ENCODE results near the gene KRT17.
"Not testable (repeated sequence)": the region's sequence is repeated elsewhere in the genome, so short reads cannot be mapped to it uniquely, and the experiment has no call there.

The KRT17 gene

GRCh38 chr17:41610061-41610517 lies 14.3 kb downstream of the KRT17 start:
- H2AK5ac ChIP-seq (ENCODE audit: low read length, severe bottlenecking); H2AFZ ChIP-seq (ENCODE audit: low read depth, low read length); H3K4ac ChIP-seq (ENCODE audit: low read depth in 1 of 2, low read length in 2 of 2); H4K8ac ChIP-seq (ENCODE audit: low read length); H2BK15ac ChIP-seq (ENCODE audit: low read depth, poor library complexity, severe bottlenecking); H3K36me3 ChIP-seq (ENCODE audit: control insufficient read depth in 1 of 2, insufficient read depth in 2 of 2, low read depth in 1 of 2, low read length in 2 of 2); H2BK5ac ChIP-seq (ENCODE audit: low read depth, low read length, poor library complexity, severe bottlenecking); H3K9ac ChIP-seq (ENCODE audit: low read length); H3K79me1 ChIP-seq (replicated peaks; ENCODE audit: low read length, poor library complexity, severe bottlenecking); H3K4me3 ChIP-seq (ENCODE audit: insufficient read depth in 1 of 2, low read depth in 1 of 2, low read length in 2 of 2); H3K4me2 ChIP-seq (ENCODE audit: low read length, poor library complexity, severe bottlenecking); H3K14ac ChIP-seq (ENCODE audit: low read length in 2 of 2); DNase-seq; H3K27ac ChIP-seq (ENCODE audit: low read length, poor library complexity, severe bottlenecking); H2BK120ac ChIP-seq (ENCODE audit: low read depth, low read length); H3K4me1 ChIP-seq (ENCODE audit: control insufficient read depth, insufficient read depth, low read depth, low read length); H3K23ac ChIP-seq (ENCODE audit: low read length in 2 of 2); H2BK12ac ChIP-seq (ENCODE audit: low read length in 2 of 2); H3K18ac ChIP-seq (ENCODE audit: low read depth in 1 of 2, low read length in 2 of 2); H4K91ac ChIP-seq (ENCODE audit: low read length): not testable (repeated sequence)
- H3K27me3 ChIP-seq (ENCODE audit: control insufficient read depth in 1 of 2, insufficient read depth in 1 of 2, low read length in 2 of 2): peaks cover 28 to 30% of the 10 kb centered on the region in 2 experiments
- WGBS: 24% methylated on average over 10 of the region's 10 CpGs
- H3K9me3 ChIP-seq (ENCODE audit: control insufficient read depth, low read length): peaks cover 20% of the 10 kb centered on the region

GRCh38 chr17:41606930-41607329 lies 17.4 kb downstream of the KRT17 start:
- H3K9me3 ChIP-seq (ENCODE audit: control insufficient read depth, low read length): peaks cover 20% of the 10 kb centered on the region
- H3K14ac ChIP-seq (ENCODE audit: low read length in 2 of 2); H4K8ac ChIP-seq (ENCODE audit: low read length); H3K4me2 ChIP-seq (ENCODE audit: low read length, poor library complexity, severe bottlenecking); H3K4me1 ChIP-seq (ENCODE audit: control insufficient read depth, insufficient read depth, low read depth, low read length); H3K4me3 ChIP-seq (ENCODE audit: insufficient read depth in 1 of 2, low read depth in 1 of 2, low read length in 2 of 2); H2BK5ac ChIP-seq (ENCODE audit: low read depth, low read length, poor library complexity, severe bottlenecking); DNase-seq; H2AK5ac ChIP-seq (ENCODE audit: low read length, severe bottlenecking); H4K91ac ChIP-seq (ENCODE audit: low read length); H2BK12ac ChIP-seq (ENCODE audit: low read length in 2 of 2); H2BK120ac ChIP-seq (ENCODE audit: low read depth, low read length); H3K27ac ChIP-seq (ENCODE audit: low read length, poor library complexity, severe bottlenecking); H3K4ac ChIP-seq (ENCODE audit: low read depth in 1 of 2, low read length in 2 of 2); H3K79me1 ChIP-seq (replicated peaks; ENCODE audit: low read length, poor library complexity, severe bottlenecking); H2BK15ac ChIP-seq (ENCODE audit: low read depth, poor library complexity, severe bottlenecking); H2AFZ ChIP-seq (ENCODE audit: low read depth, low read length); H3K23ac ChIP-seq (ENCODE audit: low read length in 2 of 2); H3K36me3 ChIP-seq (ENCODE audit: control insufficient read depth in 1 of 2, insufficient read depth in 2 of 2, low read depth in 1 of 2, low read length in 2 of 2); H3K18ac ChIP-seq (ENCODE audit: low read depth in 1 of 2, low read length in 2 of 2); H3K9ac ChIP-seq (ENCODE audit: low read length): not testable (repeated sequence)
- 67% methylated on average over 3 of the region's 4 CpGs for WGBS
- peaks cover 37% of the 10 kb centered on the region in 2 experiments for H3K27me3 ChIP-seq (ENCODE audit: control insufficient read depth in 1 of 2, insufficient read depth in 1 of 2, low read length in 2 of 2)

- Histone ChIP-seq H3K23ac (ENCODE audit: low read length in 2 of 2) (no peak overlapping the region), H3K27ac (ENCODE audit: low read length, poor library complexity, severe bottlenecking) (no peak overlapping the region), H2BK5ac (ENCODE audit: low read depth, low read length, poor library complexity, severe bottlenecking) (no peak overlapping the region), H2AFZ (ENCODE audit: low read depth, low read length) (no peak overlapping the region), H3K14ac (ENCODE audit: low read length in 2 of 2) (no peak overlapping the region), H2BK120ac (ENCODE audit: low read depth, low read length) (no peak overlapping the region), H4K8ac (ENCODE audit: low read length) (no peak overlapping the region), H2BK15ac (ENCODE audit: low read depth, poor library complexity, severe bottlenecking) (no peak overlapping the region), H3K4ac (ENCODE audit: low read depth in 1 of 2, low read length in 2 of 2) (no peak overlapping the region), H2BK12ac (ENCODE audit: low read length in 2 of 2) (no peak overlapping the region), H3K36me3 (ENCODE audit: control insufficient read depth in 1 of 2, insufficient read depth in 2 of 2, low read depth in 1 of 2, low read length in 2 of 2) (no peaks in the 10 kb centered on the region), H3K4me3 (ENCODE audit: insufficient read depth in 1 of 2, low read depth in 1 of 2, low read length in 2 of 2) (no peak overlapping the region), H3K79me1 (replicated peaks; ENCODE audit: low read length, poor library complexity, severe bottlenecking) (no peaks in the 10 kb centered on the region), H3K18ac (ENCODE audit: low read depth in 1 of 2, low read length in 2 of 2) (no peak overlapping the region), H3K4me2 (ENCODE audit: low read length, poor library complexity, severe bottlenecking) (no peak overlapping the region), H2AK5ac (ENCODE audit: low read length, severe bottlenecking) (no peak overlapping the region), H3K9ac (ENCODE audit: low read length) (no peak overlapping the region), H3K4me1 (ENCODE audit: control insufficient read depth, insufficient read depth, low read depth, low read length) (no peaks in the 10 kb centered on the region), H3K27me3 (ENCODE audit: control insufficient read depth in 1 of 2, insufficient read depth in 1 of 2, low read length in 2 of 2) (peaks cover 13 to 25% of the 10 kb centered on the region in 2 experiments), H3K9me3 (ENCODE audit: control insufficient read depth, low read length) (peaks cover 17% of the 10 kb centered on the region), H4K91ac (ENCODE audit: low read length) (no peak overlapping the region)
- 87% methylated on average over 2 of the region's 2 CpGs for WGBS
- no peak for DNase-seq
These were observed 21.9 kb downstream of the KRT17 start for GRCh38 chr17:41602524-41602923.

GRCh38 chr17:41600318-41600717 lies 24.1 kb downstream of the KRT17 start:
- DNase-seq: no peak
- Histone ChIP-seq H2BK5ac (ENCODE audit: low read depth, low read length, poor library complexity, severe bottlenecking) (no peak overlapping the region), H3K27ac (ENCODE audit: low read length, poor library complexity, severe bottlenecking) (no peak overlapping the region), H2BK120ac (ENCODE audit: low read depth, low read length) (no peak overlapping the region), H2AK5ac (ENCODE audit: low read length, severe bottlenecking) (no peak overlapping the region), H3K79me1 (replicated peaks; ENCODE audit: low read length, poor library complexity, severe bottlenecking) (no peaks in the 10 kb centered on the region), H3K9me3 (ENCODE audit: control insufficient read depth, low read length) (no peaks in the 10 kb centered on the region), H3K4me3 (ENCODE audit: insufficient read depth in 1 of 2, low read depth in 1 of 2, low read length in 2 of 2) (no peak overlapping the region), H2AFZ (ENCODE audit: low read depth, low read length) (no peak overlapping the region), H4K8ac (ENCODE audit: low read length) (no peak overlapping the region), H3K4me2 (ENCODE audit: low read length, poor library complexity, severe bottlenecking) (no peak overlapping the region), H3K4me1 (ENCODE audit: control insufficient read depth, insufficient read depth, low read depth, low read length) (no peaks in the 10 kb centered on the region), H3K18ac (ENCODE audit: low read depth in 1 of 2, low read length in 2 of 2) (no peak overlapping the region), H3K4ac (ENCODE audit: low read depth in 1 of 2, low read length in 2 of 2) (no peak overlapping the region), H4K91ac (ENCODE audit: low read length) (no peak overlapping the region), H3K14ac (ENCODE audit: low read length in 2 of 2) (no peak overlapping the region), H3K23ac (ENCODE audit: low read length in 2 of 2) (no peak overlapping the region), H2BK15ac (ENCODE audit: low read depth, poor library complexity, severe bottlenecking) (no peak overlapping the region), H3K27me3 (ENCODE audit: control insufficient read depth in 1 of 2, insufficient read depth in 1 of 2, low read length in 2 of 2) (peaks cover 21 to 37% of the 10 kb centered on the region in 2 experiments), H3K36me3 (ENCODE audit: control insufficient read depth in 1 of 2, insufficient read depth in 2 of 2, low read depth in 1 of 2, low read length in 2 of 2) (no peaks in the 10 kb centered on the region), H2BK12ac (ENCODE audit: low read length in 2 of 2) (no peak overlapping the region), H3K9ac (ENCODE audit: low read length) (no peak overlapping the region)
- 53% methylated on average over 4 of the region's 4 CpGs for WGBS

Measured in mesenchymal stem cell (in vitro differentiated cells and primary cell).